ACC112 (cell line): Measurements from ENCODE around the gene SLIT3.

ENCODE experiments used
- H2AFZ ChIP-seq: fragments of 200-600 bp; sonication (generic); one replicate; pipeline ENCODE4 v1.6.0; 2017; ENCODE audit warnings: antibody characterized with exemption, low read length; ENCODE audit not compliant: unreplicated experiment
- H3K27ac ChIP-seq: fragments of 200-600 bp; sonication (generic); 2 replicates; pipeline ENCODE4 v1.5.1; 2014; ENCODE audit warnings: low read depth, mild to moderate bottlenecking, antibody characterized with exemption, low read length, moderate library complexity
- H3K27me3 ChIP-seq: fragments of 200-600 bp; sonication (generic); 2 replicates; pipeline ENCODE4 v1.6.1; 2014; ENCODE audit warnings: mild to moderate bottlenecking, antibody characterized with exemption, low read length, moderate library complexity, mixed read lengths; ENCODE audit not compliant: insufficient read depth
- H3K36me3 ChIP-seq: fragments of 200-600 bp; sonication (generic); 2 replicates; pipeline ENCODE4 v1.6.1; 2016; ENCODE audit warnings: mild to moderate bottlenecking, antibody characterized with exemption, low read length, moderate library complexity, mixed read lengths; ENCODE audit not compliant: insufficient read depth
- H3K4me1 ChIP-seq: fragments of 200-600 bp; sonication (generic); one replicate; pipeline ENCODE4 v1.6.1; 2016; ENCODE audit warnings: low read length, mixed read lengths; ENCODE audit not compliant: insufficient read depth, unreplicated experiment, control insufficient read depth
- H3K4me3 ChIP-seq: fragments of 200-600 bp; sonication (generic); 2 replicates; pipeline ENCODE4 v1.5.1; 2014; ENCODE audit warnings: mild to moderate bottlenecking, low read depth, low read length
- H3K79me2 ChIP-seq: fragments of 200-600 bp; sonication (generic); one replicate; pipeline ENCODE4 v1.6.0; 2016; ENCODE audit warnings: low read length; ENCODE audit not compliant: control insufficient read depth, unreplicated experiment, insufficient read depth

Gene SLIT3

GRCh38 chr5:168773226-168773625 lies 527.7 kb downstream of the SLIT3 start:
- Histone ChIP-seq H3K4me3 (no peak overlapping the region), H3K79me2 (no peaks in the 10 kb centered on the region), H2AFZ (no peak overlapping the region), H3K36me3 (no peaks in the 10 kb centered on the region), H3K27ac (no peak overlapping the region), H3K27me3 (no peaks in the 10 kb centered on the region), H3K4me1 (no peaks in the 10 kb centered on the region)

GRCh38 chr5:168772316-168772961 lies 528.5 kb downstream of the SLIT3 start:
- Histone ChIP-seq H3K36me3 (no peaks in the 10 kb centered on the region), H3K4me1 (no peaks in the 10 kb centered on the region)

DNA sequence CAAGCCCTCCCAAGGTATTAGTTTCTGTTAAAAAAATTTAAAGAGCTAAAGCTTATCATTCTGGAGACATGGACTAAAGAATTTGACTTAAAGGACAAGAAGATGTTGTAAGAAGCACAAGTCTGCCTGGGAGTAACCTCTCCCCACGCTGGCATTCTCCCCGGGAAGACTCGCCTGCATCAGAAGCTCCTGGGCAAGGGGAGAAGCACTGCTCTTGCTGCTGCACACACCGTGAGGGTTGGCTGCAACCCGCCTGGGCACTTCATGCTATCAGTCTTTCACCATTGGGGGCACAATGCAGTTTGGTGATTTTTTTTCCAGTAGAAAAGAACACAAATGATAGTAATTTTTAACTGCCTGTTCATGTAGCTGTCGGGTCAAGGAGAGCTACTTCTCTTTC lies 529.3 kb downstream of the SLIT3 start:
- H3K27ac ChIP-seq: no peak overlapping the region
- no peaks in the 10 kb centered on the region for H3K79me2 ChIP-seq
- no peaks in the 10 kb centered on the region for H3K27me3 ChIP-seq
- no peaks in the 10 kb centered on the region for H3K4me1 ChIP-seq
- no peak overlapping the region for H3K4me3 ChIP-seq
- no peak overlapping the region for H2AFZ ChIP-seq
- no peaks in the 10 kb centered on the region for H3K36me3 ChIP-seq

More at GRCh38 chr5:168772316-168772961, 528.5 kb downstream of the SLIT3 start:
- Histone ChIP-seq H2AFZ (no peak overlapping the region), H3K27ac (no peak overlapping the region), H3K79me2 (no peaks in the 10 kb centered on the region), H3K27me3 (no peaks in the 10 kb centered on the region), H3K4me3 (no peak overlapping the region)

DNA sequence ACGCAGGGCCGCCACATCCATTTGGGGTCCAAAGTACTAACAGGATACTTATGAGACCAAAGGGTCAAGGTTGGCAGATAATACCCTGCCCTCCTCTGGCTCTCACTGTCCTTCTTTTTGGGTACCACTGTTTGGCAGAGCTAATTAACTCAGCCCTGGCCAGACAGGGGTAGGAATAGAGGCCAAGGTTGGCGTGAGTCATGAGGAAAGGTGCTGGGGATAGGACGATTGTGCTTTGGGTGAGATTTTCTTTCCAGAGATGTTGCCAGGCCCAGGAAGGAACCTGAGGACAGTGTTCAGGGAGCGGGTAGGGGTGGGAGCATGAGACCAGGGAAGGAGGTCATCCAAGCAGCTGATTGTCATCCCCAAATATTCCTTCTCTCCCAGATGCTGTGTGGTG lies 529.9 kb downstream of the SLIT3 start:
- Histone ChIP-seq H3K4me3 (no peak overlapping the region), H2AFZ (no peak overlapping the region), H3K27ac (no peak overlapping the region), H3K79me2 (no peaks in the 10 kb centered on the region), H3K36me3 (no peaks in the 10 kb centered on the region), H3K4me1 (no peaks in the 10 kb centered on the region), H3K27me3 (no peaks in the 10 kb centered on the region)

DNA sequence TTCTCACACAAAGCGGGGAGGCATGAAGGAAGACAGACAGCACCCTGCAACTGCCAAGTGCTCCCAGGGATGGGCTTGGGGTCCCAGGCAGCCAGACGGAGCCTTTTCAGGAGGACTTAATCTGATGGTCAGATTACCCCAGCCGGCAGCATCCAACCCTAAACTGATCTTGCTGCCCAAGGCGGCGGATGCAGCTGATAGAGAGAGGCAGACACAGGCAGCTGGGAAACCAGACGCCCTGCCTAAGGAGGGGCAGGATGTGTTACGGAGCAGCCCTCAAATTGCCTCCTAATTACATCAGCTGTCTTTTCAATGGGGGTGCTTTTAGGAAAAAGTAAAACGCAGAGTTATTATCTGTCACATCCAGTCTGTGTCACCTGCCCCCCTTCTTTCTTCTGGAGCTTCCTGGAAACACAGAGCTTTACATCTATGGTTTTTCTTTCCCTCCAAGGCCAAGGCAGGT lies 530.9 kb downstream of the SLIT3 start:
- Histone ChIP-seq H3K79me2 (no peaks in the 10 kb centered on the region), H2AFZ (no peak overlapping the region), H3K4me3 (no peak overlapping the region), H3K36me3 (no peaks in the 10 kb centered on the region), H3K27ac (no peak overlapping the region), H3K4me1 (no peaks in the 10 kb centered on the region), H3K27me3 (no peaks in the 10 kb centered on the region)

- Histone ChIP-seq H3K79me2 (no peaks in the 10 kb centered on the region), H3K4me3 (no peak overlapping the region), H3K36me3 (no peaks in the 10 kb centered on the region), H3K4me1 (no peaks in the 10 kb centered on the region), H2AFZ (no peak overlapping the region), H3K27ac (no peak overlapping the region), H3K27me3 (no peaks in the 10 kb centered on the region)
Observed at GRCh38 chr5:168768172-168768571, 532.8 kb downstream of the SLIT3 start.

GRCh38 chr5:168766426-168766700 lies 534.6 kb downstream of the SLIT3 start:
- H2AFZ ChIP-seq: no peak overlapping the region
- no peaks in the 10 kb centered on the region for H3K79me2 ChIP-seq
- no peaks in the 10 kb centered on the region for H3K27me3 ChIP-seq
- no peak overlapping the region for H3K27ac ChIP-seq
- H3K4me3 ChIP-seq: no peak overlapping the region
- no peaks in the 10 kb centered on the region for H3K36me3 ChIP-seq
- H3K4me1 ChIP-seq: no peaks in the 10 kb centered on the region

GRCh38 chr5:168765551-168766425 lies 535.2 kb downstream of the SLIT3 start:
- no peaks in the 10 kb centered on the region for H3K36me3 ChIP-seq
- H2AFZ ChIP-seq: no peak overlapping the region
- no peak overlapping the region for H3K4me3 ChIP-seq
- H3K79me2 ChIP-seq: no peaks in the 10 kb centered on the region
- H3K27me3 ChIP-seq: no peaks in the 10 kb centered on the region
- no peak overlapping the region for H3K27ac ChIP-seq
- H3K4me1 ChIP-seq: no peaks in the 10 kb centered on the region

- H3K27me3 ChIP-seq: no peaks in the 10 kb centered on the region
- H3K4me3 ChIP-seq: no peak overlapping the region
- no peaks in the 10 kb centered on the region for H3K4me1 ChIP-seq
- H3K36me3 ChIP-seq: no peaks in the 10 kb centered on the region
- H3K27ac ChIP-seq: no peak overlapping the region
- H3K79me2 ChIP-seq: no peaks in the 10 kb centered on the region
- H2AFZ ChIP-seq: no peak overlapping the region
Observed at GRCh38 chr5:168765086-168765550, 535.8 kb downstream of the SLIT3 start.

- H3K36me3 ChIP-seq: no peaks in the 10 kb centered on the region
- no peaks in the 10 kb centered on the region for H3K27me3 ChIP-seq
- no peaks in the 10 kb centered on the region for H3K4me1 ChIP-seq
- no peaks in the 10 kb centered on the region for H3K79me2 ChIP-seq
- no peak overlapping the region for H2AFZ ChIP-seq
- no peak overlapping the region for H3K27ac ChIP-seq
- no peak overlapping the region for H3K4me3 ChIP-seq
Observed at GRCh38 chr5:168756453-168757391, 544.2 kb downstream of the SLIT3 start.
